HL-60 (cell line): ENCODE results near the gene BIRC5.

Experiments used
- DNase-seq, 2 experiments: peaks; one replicate each; pipeline ENCODE4 v3.0.0-alpha.2; 2010 to 2020; ENCODE audit warnings: low read depth in 1 of 2, low spot score in 1 of 2
- H3K27ac ChIP-seq: fragments of 250-450 bp; sonication (Bioruptor Pico); replicated peaks from 2 replicates; pipeline ENCODE4 v1.5.1; 2020; ENCODE audit warnings: mild to moderate bottlenecking, moderate library complexity
- H3K27me3 ChIP-seq: fragments of 250-450 bp; sonication (Bioruptor Pico); 2 replicates; pipeline ENCODE4 v1.5.1; 2021; ENCODE audit warnings: mild to moderate bottlenecking, moderate library complexity; ENCODE audit not compliant: insufficient read depth, poor library complexity, severe bottlenecking
- H3K4me3 ChIP-seq: replicated peaks from 2 replicates; pipeline ENCODE4 v1.5.1; 2011; ENCODE audit warnings: mild to moderate bottlenecking, control low read depth, low read length; ENCODE audit not compliant: insufficient read depth
- CTCF ChIP-seq: IDR thresholded peaks from one replicate; pipeline ENCODE4 v1.5.1; 2011; ENCODE audit warnings: low read length, control low read depth, inconsistent platforms; ENCODE audit not compliant: insufficient read depth
- GABPA ChIP-seq: IDR thresholded peaks from 2 replicates; pipeline ENCODE4 v1.6.1; 2012; ENCODE audit warnings: low read depth
- POLR2AphosphoS5 ChIP-seq: IDR thresholded peaks from 2 replicates; pipeline ENCODE4 v1.6.1; 2012; ENCODE audit warnings: low read depth
- SPI1 ChIP-seq: IDR thresholded peaks from 2 replicates; pipeline ENCODE4 v1.6.1; 2012; ENCODE audit warnings: low read depth, mild to moderate bottlenecking, borderline replicate concordance
- TF ChIP-seq, protein P1 (sequence below): IDR thresholded peaks from 2 replicates; pipeline ENCODE4 v1.6.1; 2012; ENCODE audit warnings: low read depth; ENCODE audit not compliant: insufficient replicate concordance

Gene BIRC5

DNA sequence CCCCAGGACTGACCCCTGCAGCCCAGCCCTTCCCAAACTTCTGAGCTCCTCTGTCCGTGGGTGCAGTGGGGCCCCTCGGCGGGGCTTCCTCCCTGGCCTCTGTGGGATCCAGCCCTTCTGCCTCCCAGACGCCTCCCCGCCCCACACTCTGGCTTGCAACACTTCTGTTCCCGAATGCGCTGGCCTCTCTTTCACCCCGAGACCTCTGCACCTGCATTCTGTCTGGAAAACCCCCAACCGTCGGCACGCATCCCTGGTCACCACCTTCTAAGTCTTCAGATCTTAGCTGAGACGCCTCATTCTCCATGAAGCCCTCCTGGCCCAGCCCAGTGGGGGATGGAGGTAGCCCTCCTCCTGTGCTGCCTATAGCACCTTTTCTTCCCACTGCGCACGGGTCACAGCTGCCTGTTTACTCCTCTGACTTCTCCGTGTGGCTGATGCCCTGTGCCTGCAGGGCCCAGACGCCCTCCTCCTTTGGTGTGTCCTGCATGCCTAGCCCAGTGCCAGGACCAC is 43.8 kb downstream of the BIRC5 start:
- 0 out of 2 replicates have a peak overlapping the region, but pooled peaks have one; percentile 2 for H3K4me3 ChIP-seq
- H3K27me3 ChIP-seq = no peaks in the 10 kb centered on the region
- TF ChIP-seq SPI1 (0 out of 2 replicates have a peak, but pooled peaks have one; percentile 18), CTCF (no peak), POLR2AphosphoS5 (peak; percentile 68; the same call in 1 of the 2 replicates), GABPA (no peak)
- H3K27ac ChIP-seq = peak overlapping the region; percentile 87
- DNase-seq = peak; percentile 85 to 92

DNA sequence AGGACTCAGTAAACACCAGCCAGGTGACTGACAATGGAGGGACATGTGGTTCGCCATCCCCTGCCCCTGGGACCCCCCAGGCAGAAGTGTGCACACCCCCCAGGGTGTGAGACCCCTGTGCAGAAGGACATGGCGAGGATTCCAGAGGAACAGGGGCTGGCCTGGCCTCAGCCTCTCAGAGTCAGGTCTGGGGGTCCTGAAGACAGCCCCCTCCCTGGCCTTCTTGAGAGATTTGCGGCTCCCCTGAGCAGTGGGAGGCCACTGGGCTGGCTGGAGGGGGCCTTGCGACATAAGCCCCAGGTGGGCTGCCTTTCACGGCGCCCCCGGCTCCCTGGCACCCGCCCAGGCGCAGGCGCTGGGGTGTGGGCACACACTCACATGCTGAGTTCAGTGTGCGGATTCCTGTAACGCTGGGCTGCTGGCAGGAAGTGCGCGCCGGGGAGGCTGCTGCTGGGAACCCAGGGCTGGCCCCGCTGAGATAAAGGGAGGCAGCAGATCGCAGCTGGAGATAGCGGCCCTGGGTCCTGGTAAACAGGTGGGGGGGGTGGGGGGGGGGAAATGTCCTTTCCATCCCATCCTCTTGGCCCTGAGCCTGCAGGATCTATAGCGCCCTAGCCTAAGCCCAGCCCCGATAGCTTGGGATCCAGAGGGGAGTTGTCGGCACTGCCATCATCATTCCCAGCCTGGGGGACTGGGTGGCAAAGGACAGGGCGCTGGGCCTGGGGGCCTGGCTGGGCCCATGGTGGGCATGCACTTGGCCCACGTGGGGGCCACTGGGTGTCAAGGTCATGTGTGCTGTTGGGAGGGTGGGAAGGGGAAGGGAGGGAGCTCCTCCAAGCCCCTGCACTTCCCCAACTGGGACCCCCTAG is 44.5 kb downstream of the BIRC5 start:
- no peaks in the 10 kb centered on the region for H3K27me3 ChIP-seq
- H3K4me3 ChIP-seq = peak overlapping the region; percentile 2; the same call in 1 of the 2 replicates
- peak; percentile 80 to 86 for DNase-seq
- peak overlapping the region; percentile 87 for H3K27ac ChIP-seq
- TF ChIP-seq POLR2AphosphoS5 (peak; percentile 79; the same call in 1 of the 2 replicates), CTCF (no peak), GABPA (peak; percentile 77), SPI1 (peak; percentile 63; the same call in 1 of the 2 replicates)
- TF ChIP-seq, protein P1, sequence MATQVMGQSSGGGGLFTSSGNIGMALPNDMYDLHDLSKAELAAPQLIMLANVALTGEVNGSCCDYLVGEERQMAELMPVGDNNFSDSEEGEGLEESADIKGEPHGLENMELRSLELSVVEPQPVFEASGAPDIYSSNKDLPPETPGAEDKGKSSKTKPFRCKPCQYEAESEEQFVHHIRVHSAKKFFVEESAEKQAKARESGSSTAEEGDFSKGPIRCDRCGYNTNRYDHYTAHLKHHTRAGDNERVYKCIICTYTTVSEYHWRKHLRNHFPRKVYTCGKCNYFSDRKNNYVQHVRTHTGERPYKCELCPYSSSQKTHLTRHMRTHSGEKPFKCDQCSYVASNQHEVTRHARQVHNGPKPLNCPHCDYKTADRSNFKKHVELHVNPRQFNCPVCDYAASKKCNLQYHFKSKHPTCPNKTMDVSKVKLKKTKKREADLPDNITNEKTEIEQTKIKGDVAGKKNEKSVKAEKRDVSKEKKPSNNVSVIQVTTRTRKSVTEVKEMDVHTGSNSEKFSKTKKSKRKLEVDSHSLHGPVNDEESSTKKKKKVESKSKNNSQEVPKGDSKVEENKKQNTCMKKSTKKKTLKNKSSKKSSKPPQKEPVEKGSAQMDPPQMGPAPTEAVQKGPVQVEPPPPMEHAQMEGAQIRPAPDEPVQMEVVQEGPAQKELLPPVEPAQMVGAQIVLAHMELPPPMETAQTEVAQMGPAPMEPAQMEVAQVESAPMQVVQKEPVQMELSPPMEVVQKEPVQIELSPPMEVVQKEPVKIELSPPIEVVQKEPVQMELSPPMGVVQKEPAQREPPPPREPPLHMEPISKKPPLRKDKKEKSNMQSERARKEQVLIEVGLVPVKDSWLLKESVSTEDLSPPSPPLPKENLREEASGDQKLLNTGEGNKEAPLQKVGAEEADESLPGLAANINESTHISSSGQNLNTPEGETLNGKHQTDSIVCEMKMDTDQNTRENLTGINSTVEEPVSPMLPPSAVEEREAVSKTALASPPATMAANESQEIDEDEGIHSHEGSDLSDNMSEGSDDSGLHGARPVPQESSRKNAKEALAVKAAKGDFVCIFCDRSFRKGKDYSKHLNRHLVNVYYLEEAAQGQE = no peak

DNA sequence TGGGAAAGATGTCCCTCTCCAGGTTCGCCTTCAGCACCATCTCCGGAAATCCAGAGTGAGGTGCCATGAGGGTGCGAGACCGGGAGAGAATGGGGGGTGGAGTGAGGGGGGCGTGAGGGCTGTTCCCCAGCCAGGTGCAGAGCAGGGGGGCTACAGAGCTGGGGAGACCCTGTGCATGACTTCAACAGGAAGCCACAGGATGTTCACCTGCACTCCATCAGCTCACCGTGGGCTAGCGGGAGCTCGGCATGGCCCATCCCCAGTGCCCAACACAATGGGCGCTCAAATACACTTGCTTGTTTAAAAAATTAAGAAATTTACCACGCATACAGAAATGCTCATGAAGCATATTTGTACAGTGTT is 45.1 kb downstream of the BIRC5 start:
- no peaks in the 10 kb centered on the region for H3K27me3 ChIP-seq
- no peak for DNase-seq
- H3K4me3 ChIP-seq = no peak overlapping the region
- H3K27ac ChIP-seq = peak overlapping the region; percentile 87
- TF ChIP-seq GABPA = no peak
- TF ChIP-seq, protein P1 = no peak
- TF ChIP-seq CTCF = no peak
- TF ChIP-seq SPI1 = no peak
- no peak for TF ChIP-seq POLR2AphosphoS5
